Common myeloid progenitor, CD34-positive (primary cell): Measurements from ENCODE around the gene SLFN12.

Experiments used
- CTCF ChIA-PET: fragments of 350-600 bp; sonication (Branson Sonifier 250); formaldehyde crosslinking; loops from one replicate; lab custom pipeline; 2021; ENCODE audit warnings: antibody characterized with exemption; lab: Charles Lee
- POLR2A ChIA-PET: fragments of 350-600 bp; sonication (Branson Sonifier 250); formaldehyde crosslinking; loops from one replicate; lab custom pipeline; 2021; ENCODE audit warnings: antibody characterized with exemption; lab: Charles Lee
- DNase-seq, 3 donors: peaks; one replicate each; pipeline versions ENCODE4 v3.0.0 to v3.0.0-alpha.2; 2013
- H3K27ac ChIP-seq, 2 experiments: 1 replicate in 1 of 2; 2 replicates in 1 of 2; pipeline ENCODE4 v1.7.0; 2013; ENCODE audit warnings: inconsistent platforms in 2 of 2, low read length in 2 of 2, mild to moderate bottlenecking in 2 of 2, low read depth in 1 of 2, moderate library complexity in 1 of 2; ENCODE audit not compliant: severe bottlenecking in 2 of 2, insufficient read depth in 1 of 2, poor library complexity in 1 of 2
- H3K27me3 ChIP-seq, 5 experiments: replicated peaks in 2 of 5; 1 replicate in 3 of 5; 2 replicates in 2 of 5; pipeline versions ENCODE4 v1.6.1 to v1.7.0; 2013; ENCODE audit warnings: low read length in 4 of 5, mild to moderate bottlenecking in 2 of 5, moderate library complexity in 2 of 5, inconsistent platforms in 1 of 5; ENCODE audit not compliant: insufficient read depth in 5 of 5, control insufficient read depth in 4 of 5
- H3K36me3 ChIP-seq, 4 experiments: 1 replicate in 2 of 4; 2 replicates in 2 of 4; pipeline versions ENCODE4 v1.6.1 to v1.7.0; 2013; ENCODE audit warnings: low read length in 3 of 4, control low read depth in 1 of 4, mild to moderate bottlenecking in 1 of 4; ENCODE audit not compliant: control insufficient read depth in 4 of 4, insufficient read depth in 4 of 4
- H3K4me1 ChIP-seq, 4 experiments: 1 replicate in 3 of 4; 2 replicates in 1 of 4; pipeline versions ENCODE4 v1.6.1 to v1.7.1; 2013; ENCODE audit warnings: low read length in 3 of 4, mild to moderate bottlenecking in 3 of 4, control low read depth in 1 of 4, inconsistent platforms in 1 of 4, moderate library complexity in 1 of 4; ENCODE audit not compliant: control insufficient read depth in 4 of 4, insufficient read depth in 4 of 4; ENCODE audit errors: control extremely low read depth in 1 of 4
- H3K4me3 ChIP-seq, 7 experiments: 1 replicate in 4 of 7; 2 replicates in 3 of 7; pipeline versions ENCODE4 v1.5.1 to v1.7.0; 2013; ENCODE audit warnings: mild to moderate bottlenecking in 7 of 7, low read length in 6 of 7, moderate library complexity in 6 of 7, inconsistent platforms in 2 of 7, low read depth in 2 of 7, control low read depth in 1 of 7; ENCODE audit not compliant: insufficient read depth in 4 of 7, control insufficient read depth in 1 of 7; ENCODE audit errors: extremely low read depth in 1 of 7
- H3K9me3 ChIP-seq, 5 experiments: 1 replicate in 4 of 5; 2 replicates in 1 of 5; pipeline versions ENCODE4 v1.6.1 to v1.7.1; 2013; ENCODE audit warnings: low read length in 4 of 5, mild to moderate bottlenecking in 2 of 5, inconsistent platforms in 1 of 5, low read depth in 1 of 5, moderate library complexity in 1 of 5; ENCODE audit not compliant: control insufficient read depth in 4 of 5, insufficient read depth in 2 of 5; ENCODE audit errors: control extremely low read depth in 1 of 5
- WGBS: methylation state at CpG from one replicate; pipeline ENCODE4 v1.1.5; 2013; ENCODE audit not compliant: insufficient coverage; 5-methylcytosine and 5-hydroxymethylcytosine counted together

Gene SLFN12

GRCh38 chr17:35447499-35447898, 15.2 kb upstream of the SLFN12 start:
- H3K27ac ChIP-seq, result peak overlapping the region in 1 of 2 experiments; percentile 75
- no peak for DNase-seq
- WGBS, result 0% methylated on average over 1 of the region's 3 CpGs
- CTCF ChIA-PET, result interaction anchor here (0.6 to 2.7 kb wide), 4 partner anchors 10 to 41 kb away, joined by 3 to 9 read pairs (median 4); no protein-coding TSS in a partner anchor
- no peaks in the 10 kb centered on the region for H3K27me3 ChIP-seq
- H3K4me1 ChIP-seq, result peaks cover 8 to 26% (median 23%) of the 10 kb centered on the region in 4 experiments
- H3K4me3 ChIP-seq, result peak overlapping the region in 6 of 7 experiments; percentile 28 to 85 (median 69)
- POLR2A ChIA-PET, result interaction anchor here (1.0 kb wide), 1 partner anchor 15 kb away, joined by 5 read pairs; the partner anchor contains the start of gene SLFN12
- peaks cover 0 to 5% (median 0%) of the 10 kb centered on the region in 5 experiments for H3K9me3 ChIP-seq
- peaks cover 0 to 11% (median 4%) of the 10 kb centered on the region in 4 experiments for H3K36me3 ChIP-seq

- Histone ChIP-seq H3K36me3 (peaks cover 0 to 3% (median 0%) of the 10 kb centered on the region in 4 experiments), H3K9me3 (no peaks in the 10 kb centered on the region), H3K27me3 (no peaks in the 10 kb centered on the region), H3K27ac (no peak overlapping the region), H3K4me3 (no peak overlapping the region), H3K4me1 (peaks cover 3 to 7% (median 6%) of the 10 kb centered on the region in 4 experiments)
- no peak for DNase-seq
- ChIA-PET POLR2A (no interaction called here), CTCF (no interaction called here)
These were observed 6.1 kb upstream of the SLFN12 start for GRCh38 chr17:35438433-35438832.

DNA sequence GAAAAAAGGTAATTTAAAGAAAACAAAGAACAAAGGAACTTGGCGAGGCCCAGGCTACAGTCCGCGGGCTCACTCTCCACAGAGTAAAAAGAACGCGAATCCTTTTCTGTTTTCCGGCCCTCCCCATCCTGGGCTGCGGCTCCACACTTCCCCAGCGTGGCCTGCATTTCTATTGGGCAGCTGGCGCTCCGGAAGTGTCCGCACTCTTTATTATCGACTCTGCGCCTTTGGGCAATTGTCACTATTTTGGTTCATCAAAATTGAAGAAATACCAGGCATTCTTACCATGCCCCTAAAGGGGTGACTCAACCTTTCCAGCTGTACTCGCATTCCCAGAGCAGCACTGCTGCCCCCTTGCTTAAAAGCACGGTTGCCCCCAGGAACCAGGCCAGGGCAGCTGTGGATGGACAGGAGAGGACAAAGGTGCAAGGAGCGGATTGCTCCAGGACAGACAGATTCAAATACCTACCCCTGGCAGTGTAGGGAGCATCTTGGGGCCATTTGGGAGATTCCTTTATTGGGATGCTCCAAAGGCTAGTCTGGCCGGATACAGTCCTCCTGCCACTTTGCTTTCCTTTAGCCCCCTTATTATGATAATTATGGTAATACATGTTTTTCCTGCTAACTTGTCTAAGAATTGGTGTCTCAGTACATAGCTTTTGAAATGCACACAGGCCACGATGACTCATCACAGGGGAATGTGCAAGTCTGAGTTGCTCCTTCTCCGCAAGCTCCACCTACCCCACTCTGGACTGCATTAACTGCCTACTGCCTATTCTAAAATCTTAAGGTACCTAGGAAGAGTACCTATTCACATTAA, 985 bp upstream of the SLFN12 start:
- Histone ChIP-seq H3K36me3 (no peaks in the 10 kb centered on the region), H3K9me3 (no peaks in the 10 kb centered on the region), H3K27me3 (no peaks in the 10 kb centered on the region), H3K4me1 (peaks cover 4 to 32% (median 30%) of the 10 kb centered on the region in 4 experiments), H3K27ac (peak overlapping the region; percentile 46 to 78), H3K4me3 (peak overlapping the region; percentile 65 to 91 (median 82))
- ChIA-PET CTCF (interaction anchor here (1.0 to 1.6 kb wide), 4 partner anchors 11 to 49 kb away, joined by 3 to 5 read pairs (median 4); partner anchors contain the start of gene SLFN13), POLR2A (interaction anchor here (0.7 to 1.6 kb wide), 3 partner anchors 15 to 60 kb away, joined by 3 to 5 read pairs (median 5); partner anchors contain the start of gene SLFN11)
- peak; percentile 88 to 95 (median 94) for DNase-seq
- WGBS, result 23% methylated on average over 15 of the region's 19 CpGs

- DNase-seq, result no peak
- 85% methylated on average over 2 of the region's 2 CpGs for WGBS
- Histone ChIP-seq H3K27ac (no peak overlapping the region), H3K36me3 (peaks cover 0 to 3% (median 0%) of the 10 kb centered on the region in 4 experiments), H3K4me1 (peaks cover 4 to 34% (median 32%) of the 10 kb centered on the region in 4 experiments), H3K27me3 (no peaks in the 10 kb centered on the region), H3K4me3 (no peak overlapping the region), H3K9me3 (no peaks in the 10 kb centered on the region)
- POLR2A ChIA-PET, result interaction anchor here (0.6 kb wide), 1 partner anchor 9 kb away, joined by 4 read pairs; no protein-coding TSS in a partner anchor
- CTCF ChIA-PET, result no interaction called here
These were observed 2.6 kb downstream of the SLFN12 start for GRCh38 chr17:35429702-35430101.

- ChIA-PET POLR2A (interaction anchor here (0.5 kb wide), 1 partner anchor 154 kb away, joined by 5 read pairs; no protein-coding TSS in a partner anchor), CTCF (interaction anchor here (1.7 kb wide), 1 partner anchor 116 kb away, joined by 3 read pairs; no protein-coding TSS in a partner anchor)
- Histone ChIP-seq H3K36me3 (peaks cover 0 to 3% (median 0%) of the 10 kb centered on the region in 4 experiments), H3K9me3 (no peaks in the 10 kb centered on the region), H3K27me3 (no peaks in the 10 kb centered on the region), H3K27ac (no peak overlapping the region), H3K4me3 (no peak overlapping the region), H3K4me1 (peaks cover 0 to 27% (median 24%) of the 10 kb centered on the region in 4 experiments)
- peak in 2 of 3 donors; percentile 3 to 33 for DNase-seq
- WGBS, result 0% methylated on average over 1 of the region's 2 CpGs
These were observed 4.1 kb downstream of the SLFN12 start for GRCh38 chr17:35428229-35428628.

GRCh38 chr17:35423761-35424160, 8.5 kb downstream of the SLFN12 start:
- H3K4me1 ChIP-seq, result peaks cover 0 to 7% (median 6%) of the 10 kb centered on the region in 4 experiments
- 100% methylated on average over 4 of the region's 4 CpGs for WGBS
- POLR2A ChIA-PET, result no interaction called here
- H3K36me3 ChIP-seq, result peaks cover 0 to 8% (median 4%) of the 10 kb centered on the region in 4 experiments
- no peaks in the 10 kb centered on the region for H3K27me3 ChIP-seq
- H3K4me3 ChIP-seq, result no peak overlapping the region
- no peak overlapping the region for H3K27ac ChIP-seq
- CTCF ChIA-PET, result interaction anchor here (1.0 to 1.6 kb wide), 2 partner anchors 10 to 17 kb away, joined by 3 read pairs; no protein-coding TSS in a partner anchor
- DNase-seq, result no peak
- no peaks in the 10 kb centered on the region for H3K9me3 ChIP-seq
